Measurements from ENCODE around the gene UBE2D3. TPM values are rescaled to one million over a fixed set of nuclear protein-coding genes. Genes with fewer than 3 reads are reported as not detected.

UBE2D3 gene
- polyA plus RNA-seq, 10 donors = 239 to 289 (median 275) TPM

DNA sequence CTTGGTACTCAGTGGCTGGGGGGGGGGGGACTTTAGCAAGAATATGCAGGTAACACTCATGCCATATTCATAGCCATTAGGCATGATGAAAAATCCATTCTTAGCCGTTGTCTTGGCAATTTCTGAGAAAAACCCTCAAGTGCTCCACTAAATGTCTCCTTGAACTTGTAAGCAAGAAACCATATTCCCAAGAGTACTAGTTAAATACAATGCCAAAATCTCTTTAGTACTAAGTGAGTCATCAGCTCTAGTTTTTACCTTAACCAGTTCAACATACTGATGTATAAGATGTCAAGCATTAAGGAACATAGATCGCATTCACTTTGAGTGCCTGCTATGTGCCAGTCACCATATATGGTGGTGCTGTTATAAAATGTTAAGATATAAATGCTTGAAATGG is 27.5 kb downstream of the UBE2D3 start:
- DNase-seq = peak in 1 of 3 donors; percentile 40

DNA sequence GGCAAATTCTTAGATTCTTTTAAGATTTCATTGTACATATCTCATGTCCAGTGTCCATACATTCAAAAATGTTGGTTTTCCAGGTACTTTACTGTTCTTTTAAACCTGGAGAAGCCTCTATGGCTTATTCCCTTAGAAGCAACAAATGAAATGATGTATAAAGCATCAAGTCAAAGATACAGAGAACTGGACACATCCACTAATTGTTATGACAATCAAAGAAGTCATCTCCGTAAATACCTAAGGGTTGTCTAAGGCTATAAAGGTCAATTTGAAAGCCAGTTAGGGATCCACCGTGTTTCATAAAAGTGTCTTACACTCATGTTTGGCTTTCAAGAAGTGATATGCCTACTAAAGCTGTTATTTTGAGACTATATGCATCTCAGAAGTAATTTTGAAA is 32.4 kb downstream of the UBE2D3 start:
- no peak for DNase-seq

GRCh38 chr4:102792361-102792936 is 34.9 kb downstream of the UBE2D3 start:
- no peak for DNase-seq

GRCh38 chr4:102791318-102791835 is 36.0 kb downstream of the UBE2D3 start:
- no peak for DNase-seq

- DNase-seq = peak in 2 of 3 donors; percentile 33 to 38
Measured at GRCh38 chr4:102789317-102789717, 38.0 kb downstream of the UBE2D3 start.

- no peak for DNase-seq
Measured at GRCh38 chr4:102787944-102788343, 39.4 kb downstream of the UBE2D3 start.

- DNase-seq = no peak
Measured at GRCh38 chr4:102787096-102787881, 40.1 kb downstream of the UBE2D3 start.

GRCh38 chr4:102786279-102786678 is 41.1 kb downstream of the UBE2D3 start:
- DNase-seq = no peak

DNA sequence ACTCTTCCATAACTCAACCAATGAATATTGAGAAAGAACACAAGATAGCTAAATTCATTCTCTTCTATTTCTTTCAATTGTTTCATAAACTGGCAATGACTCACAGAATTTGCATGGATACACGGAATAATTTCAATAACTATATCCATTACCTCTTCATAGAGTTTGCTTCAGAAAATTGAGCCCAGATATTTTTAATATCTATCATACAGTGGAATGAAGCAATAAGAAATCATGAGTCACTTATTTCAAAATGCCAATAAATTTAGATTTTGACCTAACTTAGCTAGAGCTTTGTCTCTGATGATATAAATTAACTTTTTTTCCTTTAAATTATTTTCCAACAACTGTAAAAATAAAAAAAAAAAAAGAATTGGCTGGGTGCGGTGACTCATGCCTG is 44.3 kb downstream of the UBE2D3 start:
- DNase-seq = no peak

- DNase-seq = no peak
Measured at GRCh38 chr4:102781570-102781969, 45.8 kb downstream of the UBE2D3 start.

DNA sequence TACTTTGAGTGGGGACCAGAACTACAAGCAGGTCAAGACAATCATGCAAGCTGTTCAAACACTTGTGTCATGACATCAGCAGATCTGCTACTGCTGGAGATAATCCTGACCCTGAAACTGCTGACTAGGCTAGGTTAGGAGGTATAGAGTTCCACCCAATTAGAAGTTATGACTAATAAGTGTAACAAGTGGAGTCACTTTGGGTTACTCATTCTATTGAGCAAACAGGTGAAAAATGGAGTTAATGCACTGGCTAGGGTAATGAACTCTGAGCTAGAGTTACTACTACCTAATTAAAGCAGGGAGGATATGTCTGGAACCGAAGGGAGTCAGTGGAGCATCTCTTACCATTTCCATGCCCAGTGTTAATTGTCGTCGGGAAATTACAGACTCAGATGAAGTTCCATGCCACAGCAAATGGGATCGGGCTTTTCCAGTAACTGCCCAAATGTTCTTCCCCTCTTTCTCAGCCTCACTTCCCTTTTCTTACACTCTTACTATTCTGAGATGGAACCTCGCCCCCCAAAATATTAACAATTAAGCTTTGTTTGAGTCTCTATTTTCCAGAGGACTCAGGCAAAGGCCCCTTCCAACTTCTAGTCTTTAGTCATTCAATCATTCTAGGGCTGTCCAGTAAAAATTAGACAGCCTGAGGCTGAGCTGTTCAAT is 46.7 kb downstream of the UBE2D3 start:
- DNase-seq = no peak

DNA sequence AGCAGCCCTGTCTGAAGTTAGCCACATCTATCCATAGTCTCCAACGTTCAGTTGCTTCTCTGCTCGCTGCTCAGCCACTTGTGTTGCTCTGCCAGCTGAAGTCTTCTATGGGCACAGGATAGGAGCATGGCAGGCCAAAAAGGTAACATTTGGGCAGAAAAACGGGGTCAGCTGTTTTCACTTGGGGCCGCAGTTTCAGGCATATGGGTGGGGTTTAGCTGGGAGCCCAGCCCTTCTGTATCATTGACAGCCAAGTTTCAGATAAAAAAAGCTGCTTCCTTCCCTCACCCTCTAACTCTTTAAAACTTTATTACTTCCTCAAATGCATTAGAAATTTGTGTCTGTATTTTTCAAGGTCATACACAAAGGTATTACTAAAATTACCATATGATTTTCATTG is 48.1 kb downstream of the UBE2D3 start:
- DNase-seq = no peak

DNA sequence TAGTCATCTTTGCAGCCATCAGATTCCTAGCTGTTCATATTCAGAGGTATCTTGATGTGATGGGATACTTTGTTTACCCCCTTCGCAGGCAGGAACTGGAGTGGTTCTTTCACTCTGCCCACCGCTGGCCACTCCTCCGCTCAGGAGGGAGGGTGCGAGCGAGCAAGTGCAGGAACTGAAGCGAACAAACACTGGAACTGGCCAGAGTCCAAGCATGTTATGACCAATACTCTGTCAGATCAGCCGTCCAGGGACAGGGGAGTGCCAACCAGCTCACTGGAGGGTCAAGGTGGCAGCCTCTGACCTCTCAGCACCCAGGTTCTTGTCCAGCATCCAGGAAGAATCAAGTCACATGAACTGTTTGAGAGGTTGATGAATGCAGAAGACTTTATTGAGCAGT is 48.6 kb downstream of the UBE2D3 start:
- DNase-seq = no peak

DNA sequence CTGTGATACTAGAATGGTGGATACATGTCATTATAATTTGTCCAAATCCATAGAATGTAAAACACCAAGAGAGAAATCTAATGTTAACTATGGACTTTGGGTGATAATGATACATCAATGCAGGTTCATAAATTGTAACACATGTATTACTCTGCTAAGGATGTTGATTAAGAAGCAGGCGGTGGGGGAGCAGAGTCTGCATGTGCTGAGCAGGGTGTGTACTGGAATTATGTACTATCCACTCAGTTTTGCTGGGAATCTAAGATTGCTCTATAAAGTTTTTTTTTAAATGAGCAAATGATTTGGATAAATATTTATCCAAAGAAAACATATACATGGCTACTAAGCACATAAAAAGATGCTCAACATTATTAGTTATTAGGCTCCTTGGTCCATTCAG is 51.5 kb downstream of the UBE2D3 start:
- no peak for DNase-seq

GRCh38 chr4:102774254-102774653 is 53.1 kb downstream of the UBE2D3 start:
- no peak for DNase-seq

DNA sequence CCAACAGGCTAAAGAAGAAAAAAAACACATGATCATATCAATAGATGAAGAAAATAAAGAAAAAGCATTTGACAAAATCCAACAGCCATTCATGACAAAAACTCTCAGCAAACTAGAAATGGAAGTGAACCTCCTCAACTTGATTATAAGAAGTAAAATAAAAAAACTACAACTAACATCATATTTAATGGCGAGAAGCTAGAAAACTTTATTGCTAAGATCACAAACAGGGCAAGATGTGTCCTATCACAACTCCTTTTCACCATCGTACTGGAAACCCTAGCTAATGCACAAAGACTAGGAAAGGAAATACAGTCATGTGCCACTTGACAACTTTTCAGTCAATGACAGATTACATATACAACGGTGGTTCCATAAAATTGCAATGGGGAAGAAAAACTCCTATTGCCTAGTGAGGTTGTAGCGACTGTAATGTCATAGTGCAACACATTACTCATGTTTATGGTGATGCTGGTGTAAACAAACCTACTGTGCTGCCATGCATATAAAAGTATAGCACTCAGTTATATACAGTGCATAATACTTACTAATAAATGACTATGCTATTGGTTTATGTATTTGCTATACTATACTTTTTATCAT is 54.5 kb downstream of the UBE2D3 start:
- no peak for DNase-seq

DNA sequence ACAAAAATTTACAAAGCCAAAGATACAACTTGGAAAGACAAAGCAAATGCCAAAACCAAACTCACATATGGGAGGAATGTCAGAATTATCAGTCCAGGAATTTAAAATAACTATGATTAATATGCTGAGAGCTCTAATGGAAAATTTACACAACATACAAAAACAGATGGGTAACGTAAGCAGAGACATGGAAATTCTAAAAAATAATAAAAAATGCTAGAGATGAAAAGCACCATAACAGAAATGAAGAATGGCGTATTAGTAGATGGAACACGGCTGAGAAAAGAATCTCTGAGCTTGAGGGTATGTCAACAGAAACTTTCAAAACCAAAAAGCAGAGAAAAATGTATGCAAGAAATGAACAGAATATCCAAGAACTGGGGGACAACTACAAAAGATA is 62.5 kb downstream of the UBE2D3 start:
- DNase-seq = no peak

DNA sequence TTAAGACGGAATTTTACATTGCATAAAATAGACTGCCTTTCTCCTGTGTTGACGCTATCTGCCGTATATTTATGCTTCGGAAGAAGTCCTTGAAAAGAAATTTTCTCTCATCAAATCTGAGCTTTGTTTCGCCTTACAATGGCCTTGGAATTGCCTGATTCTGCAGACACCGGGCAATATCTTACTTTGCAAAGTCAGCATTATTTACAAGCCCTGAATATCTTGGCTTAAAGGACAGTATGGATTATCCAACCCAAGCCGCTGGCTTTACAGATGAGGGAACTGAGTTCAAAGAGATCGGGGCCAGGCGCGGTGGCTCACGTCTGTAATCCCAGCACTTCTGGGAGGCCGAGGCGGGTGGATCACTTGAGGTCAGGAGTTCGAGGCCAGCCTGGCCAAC is 65.4 kb downstream of the UBE2D3 start:
- no peak for DNase-seq

DNA sequence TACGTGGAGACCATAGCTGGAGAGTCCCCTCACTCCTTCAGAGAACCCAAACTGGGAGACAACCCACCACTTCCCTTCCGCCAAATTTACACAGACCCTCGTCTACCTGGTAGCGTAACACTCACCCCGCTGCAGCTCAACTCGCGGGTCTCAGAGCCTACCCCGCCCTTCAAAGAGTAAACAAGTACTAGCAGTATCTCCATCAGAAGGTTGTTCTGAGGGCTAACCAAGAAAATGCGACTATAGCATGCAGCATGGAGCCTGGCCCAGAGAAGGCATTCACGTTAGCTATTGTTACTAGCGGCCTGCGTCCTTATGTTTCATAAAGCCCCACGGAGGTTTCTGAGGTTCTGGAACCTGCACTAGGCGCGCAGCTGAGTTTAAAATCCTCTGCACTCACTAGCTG is 66.1 kb downstream of the UBE2D3 start:
- DNase-seq = peak in 2 of 3 donors; percentile 18 to 27

DNA sequence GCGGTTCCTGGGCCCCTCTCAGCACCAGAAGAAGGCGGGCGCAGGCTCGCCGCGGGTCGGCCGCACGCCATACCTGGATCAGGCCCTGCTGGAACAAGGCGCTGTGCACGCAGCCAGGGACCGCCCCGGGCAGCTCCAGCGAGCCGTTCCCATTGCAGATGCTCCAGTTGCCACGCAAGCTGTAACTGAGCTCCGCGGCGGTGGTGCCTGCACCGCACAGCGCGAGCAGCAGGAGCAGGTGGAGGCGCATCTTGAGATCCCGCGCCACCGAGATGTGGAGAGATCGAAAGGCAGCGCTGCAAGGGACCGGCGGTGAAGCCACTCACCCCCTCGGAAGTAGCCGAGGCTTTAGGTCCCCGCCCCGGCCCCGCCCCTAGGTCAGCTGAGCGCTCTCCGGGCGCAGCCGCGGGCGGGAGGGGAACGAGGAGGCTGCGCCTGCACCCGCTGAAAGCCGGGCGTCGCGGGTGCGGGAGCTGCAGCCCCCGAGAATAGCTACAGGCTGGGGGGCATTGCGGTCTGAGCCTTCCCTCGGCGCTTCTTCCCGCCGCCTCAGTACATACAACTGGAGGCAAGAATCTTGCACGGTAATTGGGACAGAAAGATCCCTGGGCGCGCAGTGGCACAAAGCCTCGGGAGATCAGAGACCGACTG is 66.6 kb downstream of the UBE2D3 start, which contains the start of gene MANBA:
Gene MANBA, minus strand, starts transcription at position 324 of the 651 bp plus-strand sequence. Its CDS starts 74 bp downstream, at position 250.
- DNase-seq = peak; percentile 81 to 95 (median 87)

DNA sequence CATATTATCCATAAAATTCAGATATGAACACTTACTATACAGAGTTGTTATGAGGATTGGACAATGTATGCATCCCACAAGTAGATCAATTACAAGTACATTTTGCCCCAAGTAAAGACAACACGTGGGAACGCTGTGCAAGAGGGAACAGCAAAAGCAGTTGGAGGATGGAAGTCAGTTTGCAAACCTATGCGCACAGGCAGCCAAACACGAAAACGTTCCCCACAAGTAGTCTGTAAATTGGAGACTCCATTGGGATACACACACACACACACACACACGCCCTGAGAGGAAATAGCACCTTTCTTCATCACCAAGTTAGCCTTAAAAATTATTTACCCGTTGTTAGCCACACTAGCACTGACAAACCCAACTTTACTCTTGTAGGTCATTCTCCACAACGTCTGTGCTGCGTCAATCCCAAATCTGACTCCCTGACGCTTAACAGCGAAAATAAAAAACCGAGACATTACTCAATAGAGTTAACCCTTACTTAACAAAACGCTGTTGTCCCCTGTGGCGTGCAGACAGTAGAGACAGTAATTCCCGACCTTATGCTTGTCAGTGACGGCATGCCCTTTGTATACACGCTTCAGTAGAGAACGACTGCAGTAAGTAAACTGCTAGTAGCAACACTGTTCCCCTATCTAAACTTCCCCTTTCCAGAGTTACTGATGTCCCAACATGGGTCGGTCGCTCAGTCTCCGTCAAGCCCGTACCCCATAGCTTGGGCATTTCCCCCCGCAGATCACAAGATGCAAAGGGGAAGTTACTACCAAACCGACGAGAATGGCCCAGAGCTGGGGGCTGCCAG is 67.3 kb downstream of the UBE2D3 start:
- DNase-seq = peak in 2 of 3 donors; percentile 33 to 54
